Naive thymus-derived CD4-positive, alpha-beta T cell (primary cell): ENCODE data around the gene VCL. TPM values are rescaled to one million over a fixed set of nuclear protein-coding genes. Genes with fewer than 3 reads are reported as not detected.

Source experiments
- ATAC-seq: fragments of 150-1000 bp; cut with Tn5 transposase; 2 replicates; pipeline ENCODE4 v1.10.0; 2021; ENCODE audit warnings: mild to moderate bottlenecking, moderate library complexity
- CTCF ChIA-PET: fragments of 350-600 bp; sonication (Branson Sonifier 250); formaldehyde crosslinking; loops from one replicate; lab custom pipeline; 2021; ENCODE audit warnings: antibody characterized with exemption; lab: Charles Lee
- POLR2A ChIA-PET: fragments of 350-600 bp; sonication (Branson Sonifier 250); formaldehyde crosslinking; loops from one replicate; lab custom pipeline; 2021; ENCODE audit warnings: antibody characterized with exemption, inconsistent platforms; lab: Charles Lee
- DNase-seq, 9 donors: peaks; one replicate each; pipeline versions ENCODE4 v3.0.0 to v3.0.0-alpha.2; 2020 to 2022; ENCODE audit warnings: mixed read lengths in 1 of 9
- H3K27ac ChIP-seq: one replicate; pipeline ENCODE4 v1.7.0; 2013; ENCODE audit warnings: mild to moderate bottlenecking, low read depth, low read length, moderate library complexity
- H3K27me3 ChIP-seq, 2 donors: one replicate each; pipeline ENCODE4 v1.7.0; 2013; ENCODE audit warnings: low read length in 2 of 2, mild to moderate bottlenecking in 2 of 2, moderate library complexity in 2 of 2; ENCODE audit not compliant: control insufficient read depth in 2 of 2, insufficient read depth in 2 of 2
- H3K36me3 ChIP-seq, 3 experiments: 1 replicate in 2 of 3; 2 replicates in 1 of 3; pipeline ENCODE4 v1.7.0; 2013; ENCODE audit warnings: low read length in 3 of 3, mild to moderate bottlenecking in 3 of 3, moderate library complexity in 1 of 3; ENCODE audit not compliant: insufficient read depth in 3 of 3, control insufficient read depth in 2 of 3
- H3K4me1 ChIP-seq, 2 donors: one replicate each; pipeline ENCODE4 v1.7.0; 2013; ENCODE audit warnings: low read length in 2 of 2, mild to moderate bottlenecking in 2 of 2, moderate library complexity in 1 of 2; ENCODE audit not compliant: control insufficient read depth in 2 of 2, insufficient read depth in 2 of 2
- H3K4me3 ChIP-seq: 2 replicates; pipeline ENCODE4 v1.7.0; 2013; ENCODE audit warnings: mild to moderate bottlenecking, low read length
- H3K9me3 ChIP-seq, 3 experiments: 1 replicate in 2 of 3; 2 replicates in 1 of 3; pipeline ENCODE4 v1.7.0; 2013; ENCODE audit warnings: low read length in 3 of 3; ENCODE audit not compliant: control insufficient read depth in 2 of 3
- H3K27ac Mint-ChIP-seq, 9 donors: one replicate each; pipeline ENCODE4 v1.8.0; 2020 to 2022; ENCODE audit warnings: mixed read lengths in 9 of 9, mild to moderate bottlenecking in 8 of 9, moderate library complexity in 5 of 9, inconsistent platforms in 2 of 9
- H3K27me3 Mint-ChIP-seq, 5 donors: one replicate each; pipeline ENCODE4 v1.8.0; 2021 to 2022; ENCODE audit warnings: mixed read lengths in 5 of 5, mild to moderate bottlenecking in 1 of 5
- H3K36me3 Mint-ChIP-seq, 5 donors: one replicate each; pipeline ENCODE4 v1.8.0; 2020 to 2022; ENCODE audit warnings: mixed read lengths in 5 of 5, mild to moderate bottlenecking in 3 of 5, inconsistent platforms in 1 of 5
- H3K4me1 Mint-ChIP-seq, 7 donors: one replicate each; pipeline ENCODE4 v1.8.0; 2020 to 2022; ENCODE audit warnings: mixed read lengths in 7 of 7, mild to moderate bottlenecking in 3 of 7, inconsistent platforms in 1 of 7
- H3K4me3 Mint-ChIP-seq, 10 donors: one replicate each; pipeline ENCODE4 v1.8.0; 2020 to 2022; ENCODE audit warnings: mild to moderate bottlenecking in 10 of 10, mixed read lengths in 10 of 10, moderate library complexity in 6 of 10, inconsistent platforms in 2 of 10
- H3K9me3 Mint-ChIP-seq, 11 donors: one replicate each; pipeline ENCODE4 v1.8.0; 2020 to 2022; ENCODE audit warnings: mixed read lengths in 11 of 11, mild to moderate bottlenecking in 4 of 11, inconsistent platforms in 1 of 11, moderate library complexity in 1 of 11
- intact Hi-C, 2 donors: fragments of 100-400 bp; cut with micrococcal nuclease; formaldehyde crosslinking; loops; one replicate each; pipeline ENCODE4 v1.15.1; 2023
- polyA plus RNA-seq, 2 donors: library from polyadenylated mRNA; unstranded; fragments of 300-500 nt; fragmentation: Illumina TruSeq; gene quantifications; one replicate each; pipeline ENCODE4 v1.2.3, GENCODE V29; 2021
- total RNA-seq, 6 experiments: library from RNA in 5 of 6; stranded (reverse) in 5 of 6; gene quantifications; 1 replicate in 5 of 6; 2 replicates in 1 of 6; pipeline ENCODE4 v1.2.3 and lab custom pipeline; 2021 to 2026

The VCL gene
- total and polyA plus RNA-seq, 7 experiments from 2014 or later, result 9.0 to 67.7 (median 16.5) TPM

GRCh38 chr10:74076961-74077360, 79.0 kb downstream of the VCL start:
- Mint-ChIP-seq H3K27me3 (no peaks in the 10 kb centered on the region), H3K9me3 (no peaks in the 10 kb centered on the region), H3K4me3 (no peak overlapping the region), H3K27ac (no peak overlapping the region), H3K4me1 (peaks cover 0 to 37% (median 6%) of the 10 kb centered on the region in 7 donors), H3K36me3 (peaks cover 6 to 37% (median 27%) of the 10 kb centered on the region in 5 donors)
- H3K4me1 ChIP-seq, result peaks cover 0 to 15% of the 10 kb centered on the region in 2 donors
- intact Hi-C loops, result loop anchor here in 1 of 2 donors (5.0 kb wide), 1 partner anchor 80 kb away; the partner anchor contains the start of gene VCL
- no peaks in the 10 kb centered on the region for H3K9me3 ChIP-seq
- no peak overlapping the region for H3K4me3 ChIP-seq
- CTCF ChIA-PET, result interaction anchor here (0.7 to 1.4 kb wide), 5 partner anchors 24 to 227 kb away, joined by 3 to 5 read pairs (median 4); no protein-coding TSS in a partner anchor
- H3K27me3 ChIP-seq, result no peaks in the 10 kb centered on the region
- peaks cover 0 to 26% (median 7%) of the 10 kb centered on the region in 3 experiments for H3K36me3 ChIP-seq
- no peak for ATAC-seq
- POLR2A ChIA-PET, result no interaction called here
- no peak for DNase-seq
- H3K27ac ChIP-seq, result no peak overlapping the region

- ATAC-seq, result no peak
- no peaks in the 10 kb centered on the region for H3K27me3 ChIP-seq
- H3K9me3 ChIP-seq, result no peaks in the 10 kb centered on the region
- no peaks in the 10 kb centered on the region for H3K9me3 Mint-ChIP-seq
- DNase-seq, result no peak
- ChIA-PET CTCF (interaction anchor here (0.6 to 1.3 kb wide), 5 partner anchors 24 to 191 kb away, joined by 3 to 6 read pairs (median 5); no protein-coding TSS in a partner anchor), POLR2A (no interaction called here)
- peaks cover 0 to 15% of the 10 kb centered on the region in 2 donors for H3K4me1 ChIP-seq
- H3K36me3 ChIP-seq, result peaks cover 0 to 26% (median 7%) of the 10 kb centered on the region in 3 experiments
- H3K4me3 ChIP-seq, result no peak overlapping the region
- H3K27ac ChIP-seq, result no peak overlapping the region
- H3K27ac Mint-ChIP-seq, result peak overlapping the region in 1 of 9 donors; percentile 49
- H3K36me3 Mint-ChIP-seq, result peaks cover 6 to 38% (median 26%) of the 10 kb centered on the region in 5 donors
- intact Hi-C loops, result loop anchor here in 1 of 2 donors (5.0 kb wide), 1 partner anchor 80 kb away; the partner anchor contains the start of gene VCL
- peaks cover 0 to 37% (median 6%) of the 10 kb centered on the region in 7 donors for H3K4me1 Mint-ChIP-seq
- H3K27me3 Mint-ChIP-seq, result no peaks in the 10 kb centered on the region
- no peak overlapping the region for H3K4me3 Mint-ChIP-seq
Measured at GRCh38 chr10:74077416-74077815, 79.5 kb downstream of the VCL start.

GRCh38 chr10:74078037-74078436, 80.1 kb downstream of the VCL start:
- Mint-ChIP-seq H3K4me1 (peaks cover 0 to 34% (median 6%) of the 10 kb centered on the region in 7 donors), H3K27ac (no peak overlapping the region), H3K9me3 (no peaks in the 10 kb centered on the region), H3K36me3 (peaks cover 6 to 33% (median 24%) of the 10 kb centered on the region in 5 donors), H3K4me3 (no peak overlapping the region), H3K27me3 (no peaks in the 10 kb centered on the region)
- CTCF ChIA-PET, result interaction anchor here (0.6 kb wide), 2 partner anchors 136 to 305 kb away, joined by 5 read pairs; no protein-coding TSS in a partner anchor
- Histone ChIP-seq H3K27me3 (no peaks in the 10 kb centered on the region), H3K27ac (no peak overlapping the region), H3K4me3 (no peak overlapping the region), H3K4me1 (peaks cover 0 to 15% of the 10 kb centered on the region in 2 donors), H3K36me3 (peaks cover 0 to 26% (median 7%) of the 10 kb centered on the region in 3 experiments), H3K9me3 (no peaks in the 10 kb centered on the region)
- DNase-seq (no peak), ATAC-seq (peak; percentile 44)
- POLR2A ChIA-PET, result no interaction called here
- intact Hi-C loops, result loop anchor here in 1 of 2 donors (5.0 kb wide), 1 partner anchor 81 kb away; the partner anchor contains the start of gene VCL

- no peaks in the 10 kb centered on the region for H3K9me3 Mint-ChIP-seq
- peaks cover 0 to 28% (median 15%) of the 10 kb centered on the region in 5 donors for H3K36me3 Mint-ChIP-seq
- H3K4me1 Mint-ChIP-seq, result peaks cover 0 to 34% (median 6%) of the 10 kb centered on the region in 7 donors
- H3K27ac Mint-ChIP-seq, result no peak overlapping the region
- intact Hi-C loops, result loop anchor here in 1 of 2 donors (5.0 kb wide), 1 partner anchor 82 kb away; the partner anchor contains the start of gene VCL
- peaks cover 0 to 18% (median 7%) of the 10 kb centered on the region in 3 experiments for H3K36me3 ChIP-seq
- H3K27me3 Mint-ChIP-seq, result no peaks in the 10 kb centered on the region
- no peaks in the 10 kb centered on the region for H3K27me3 ChIP-seq
- H3K27ac ChIP-seq, result no peak overlapping the region
- DNase-seq (no peak), ATAC-seq (no peak)
- peaks cover 0 to 15% of the 10 kb centered on the region in 2 donors for H3K4me1 ChIP-seq
- no peak overlapping the region for H3K4me3 Mint-ChIP-seq
- H3K9me3 ChIP-seq, result no peaks in the 10 kb centered on the region
- POLR2A ChIA-PET, result no interaction called here
- H3K4me3 ChIP-seq, result no peak overlapping the region
- CTCF ChIA-PET, result interaction anchor here (0.5 to 5.5 kb wide), 6 partner anchors 23 to 248 kb away, joined by 3 to 45 read pairs (median 5); no protein-coding TSS in a partner anchor
Measured at GRCh38 chr10:74079028-74079935, 81.4 kb downstream of the VCL start.

GRCh38 chr10:74079936-74080590, 82.1 kb downstream of the VCL start:
- Histone ChIP-seq H3K9me3 (no peaks in the 10 kb centered on the region), H3K36me3 (peaks cover 0 to 12% (median 4%) of the 10 kb centered on the region in 3 experiments), H3K27ac (no peak overlapping the region), H3K4me3 (no peak overlapping the region), H3K4me1 (peaks cover 0 to 15% of the 10 kb centered on the region in 2 donors), H3K27me3 (no peaks in the 10 kb centered on the region)
- DNase-seq (no peak), ATAC-seq (no peak)
- no peak overlapping the region for H3K4me3 Mint-ChIP-seq
- no peaks in the 10 kb centered on the region for H3K9me3 Mint-ChIP-seq
- POLR2A ChIA-PET, result interaction anchor here (1.6 kb wide), 1 partner anchor 9 kb away, joined by 3 read pairs; no protein-coding TSS in a partner anchor
- H3K4me1 Mint-ChIP-seq, result peaks cover 0 to 40% (median 6%) of the 10 kb centered on the region in 7 donors
- no peaks in the 10 kb centered on the region for H3K27me3 Mint-ChIP-seq
- no peak overlapping the region for H3K27ac Mint-ChIP-seq
- CTCF ChIA-PET, result interaction anchor here (0.7 to 5.5 kb wide), 9 partner anchors 20 to 200 kb away, joined by 3 to 45 read pairs (median 4); no protein-coding TSS in a partner anchor
- intact Hi-C loops, result loop anchor here (2.0 to 10.0 kb wide), 4 partner anchors 21 to 125 kb away; partner anchors contain the start of gene VCL (in 2 of the 2)
- H3K36me3 Mint-ChIP-seq, result peaks cover 0 to 20% (median 10%) of the 10 kb centered on the region in 5 donors
